ENCODE results near the gene DDX1.

DDX1 gene

DNA sequence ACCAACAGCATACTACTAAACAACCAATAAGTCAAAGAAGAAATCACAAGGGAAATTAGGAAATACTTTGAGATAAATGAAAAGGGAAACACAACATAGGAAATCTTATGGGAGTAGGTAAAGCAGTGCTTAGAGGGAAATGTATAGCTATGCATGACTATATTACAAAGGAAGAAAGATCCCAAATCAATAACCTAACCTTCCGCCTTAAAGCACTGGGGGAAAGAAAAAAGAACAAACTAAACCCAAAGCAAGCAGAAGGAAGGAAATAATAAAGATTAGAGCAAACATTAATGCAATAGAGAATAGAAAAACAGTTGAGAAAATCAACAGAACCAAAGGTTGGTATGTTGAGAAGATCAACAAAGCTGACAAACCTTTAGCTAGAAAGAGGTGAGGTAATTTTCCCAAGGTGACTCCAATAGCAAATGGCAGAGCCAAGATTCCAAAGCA, 49.9 kb downstream of the DDX1 start:
- DNase-seq (ENCODE audit: low read depth) = no peak
- TF ChIP-seq, protein P1, sequence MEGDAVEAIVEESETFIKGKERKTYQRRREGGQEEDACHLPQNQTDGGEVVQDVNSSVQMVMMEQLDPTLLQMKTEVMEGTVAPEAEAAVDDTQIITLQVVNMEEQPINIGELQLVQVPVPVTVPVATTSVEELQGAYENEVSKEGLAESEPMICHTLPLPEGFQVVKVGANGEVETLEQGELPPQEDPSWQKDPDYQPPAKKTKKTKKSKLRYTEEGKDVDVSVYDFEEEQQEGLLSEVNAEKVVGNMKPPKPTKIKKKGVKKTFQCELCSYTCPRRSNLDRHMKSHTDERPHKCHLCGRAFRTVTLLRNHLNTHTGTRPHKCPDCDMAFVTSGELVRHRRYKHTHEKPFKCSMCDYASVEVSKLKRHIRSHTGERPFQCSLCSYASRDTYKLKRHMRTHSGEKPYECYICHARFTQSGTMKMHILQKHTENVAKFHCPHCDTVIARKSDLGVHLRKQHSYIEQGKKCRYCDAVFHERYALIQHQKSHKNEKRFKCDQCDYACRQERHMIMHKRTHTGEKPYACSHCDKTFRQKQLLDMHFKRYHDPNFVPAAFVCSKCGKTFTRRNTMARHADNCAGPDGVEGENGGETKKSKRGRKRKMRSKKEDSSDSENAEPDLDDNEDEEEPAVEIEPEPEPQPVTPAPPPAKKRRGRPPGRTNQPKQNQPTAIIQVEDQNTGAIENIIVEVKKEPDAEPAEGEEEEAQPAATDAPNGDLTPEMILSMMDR (IDR thresholded peaks at IDR 0.05; ENCODE audit: insufficient read depth, low read depth, low read length, missing control alignments) = no peak
- no peak overlapping the region for H3K4me3 ChIP-seq (ENCODE audit: low read length)

DNA sequence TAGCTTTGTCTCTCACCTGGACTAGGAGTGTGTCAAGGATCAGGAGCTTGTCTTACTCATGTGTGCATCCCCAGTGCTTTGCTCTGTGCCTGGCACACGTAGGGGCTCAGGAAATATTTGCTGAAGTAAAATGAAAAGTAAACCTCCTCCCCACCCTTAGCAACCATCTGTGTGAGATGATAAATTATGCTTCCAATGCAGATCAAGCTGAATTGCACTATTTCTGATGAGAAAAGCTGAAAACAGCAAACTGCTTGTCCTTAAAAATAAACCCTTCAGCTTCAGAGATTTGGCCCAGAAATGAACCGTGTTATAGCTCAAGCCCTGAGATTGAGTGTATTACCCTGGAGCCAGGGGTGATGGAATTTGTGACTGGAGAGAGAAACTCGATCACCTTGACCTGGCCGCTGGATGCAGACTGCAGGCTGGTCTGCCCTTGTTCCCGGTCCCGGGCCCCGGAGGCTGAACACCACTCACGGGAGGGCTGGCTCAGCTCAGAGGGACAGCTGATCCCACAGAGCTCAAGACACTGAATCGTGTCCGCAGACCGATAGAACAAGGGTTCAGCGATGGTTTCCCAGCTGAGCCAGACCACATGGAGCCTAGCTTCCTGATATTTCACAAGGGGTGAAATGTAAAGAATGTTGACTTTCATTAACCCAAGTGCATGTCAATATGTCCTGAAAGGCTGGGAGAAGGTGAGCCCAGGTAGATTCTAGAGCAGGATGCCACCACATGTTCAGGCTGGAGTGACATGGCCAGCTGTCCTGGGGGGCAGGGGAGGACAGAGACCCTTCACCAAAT, 50.5 kb downstream of the DDX1 start:
- TF ChIP-seq, protein P1 (IDR thresholded peaks at IDR 0.05; ENCODE audit: insufficient read depth, low read depth, low read length, missing control alignments) = no peak
- no peak overlapping the region for H3K4me3 ChIP-seq (ENCODE audit: low read length)
- no peak for DNase-seq (ENCODE audit: low read depth)

DNA sequence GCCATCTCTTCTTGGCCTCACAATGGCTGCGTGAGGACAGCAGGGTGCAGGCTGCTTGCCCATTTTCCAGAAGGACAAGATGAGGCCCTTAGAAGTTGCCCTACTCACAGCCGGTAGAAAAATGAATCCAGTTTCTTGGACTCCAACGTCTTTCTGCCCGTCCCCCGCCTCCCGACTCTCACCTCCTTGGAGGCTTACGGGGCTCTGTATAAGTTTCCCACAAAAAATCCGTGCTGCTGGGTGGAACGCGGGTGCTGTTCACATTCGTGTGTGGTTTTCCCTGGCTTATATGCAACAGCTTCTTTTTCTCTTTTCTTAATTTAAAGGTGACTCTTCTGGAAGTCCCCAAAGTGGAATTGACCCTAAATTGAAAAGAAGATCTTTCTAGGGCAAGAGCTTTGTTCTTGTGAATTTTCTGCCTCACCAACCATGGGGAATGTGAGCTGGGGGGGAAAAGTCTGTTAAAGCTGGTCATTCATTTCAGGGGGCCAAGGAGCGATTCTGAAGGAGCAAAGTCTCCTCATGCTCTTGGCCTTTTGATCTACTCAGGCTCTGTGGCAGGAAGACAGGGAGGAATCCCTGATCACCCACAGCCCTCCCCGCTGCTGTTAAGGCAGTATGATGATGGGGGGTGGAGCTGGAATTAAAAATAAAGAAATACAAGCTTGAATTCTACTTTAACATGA, 51.3 kb downstream of the DDX1 start:
- no peak overlapping the region for H3K4me3 ChIP-seq (ENCODE audit: low read length)
- DNase-seq (ENCODE audit: low read depth) = no peak
- TF ChIP-seq, protein P1 (IDR thresholded peaks at IDR 0.05; ENCODE audit: insufficient read depth, low read depth, low read length, missing control alignments) = no peak

DNA sequence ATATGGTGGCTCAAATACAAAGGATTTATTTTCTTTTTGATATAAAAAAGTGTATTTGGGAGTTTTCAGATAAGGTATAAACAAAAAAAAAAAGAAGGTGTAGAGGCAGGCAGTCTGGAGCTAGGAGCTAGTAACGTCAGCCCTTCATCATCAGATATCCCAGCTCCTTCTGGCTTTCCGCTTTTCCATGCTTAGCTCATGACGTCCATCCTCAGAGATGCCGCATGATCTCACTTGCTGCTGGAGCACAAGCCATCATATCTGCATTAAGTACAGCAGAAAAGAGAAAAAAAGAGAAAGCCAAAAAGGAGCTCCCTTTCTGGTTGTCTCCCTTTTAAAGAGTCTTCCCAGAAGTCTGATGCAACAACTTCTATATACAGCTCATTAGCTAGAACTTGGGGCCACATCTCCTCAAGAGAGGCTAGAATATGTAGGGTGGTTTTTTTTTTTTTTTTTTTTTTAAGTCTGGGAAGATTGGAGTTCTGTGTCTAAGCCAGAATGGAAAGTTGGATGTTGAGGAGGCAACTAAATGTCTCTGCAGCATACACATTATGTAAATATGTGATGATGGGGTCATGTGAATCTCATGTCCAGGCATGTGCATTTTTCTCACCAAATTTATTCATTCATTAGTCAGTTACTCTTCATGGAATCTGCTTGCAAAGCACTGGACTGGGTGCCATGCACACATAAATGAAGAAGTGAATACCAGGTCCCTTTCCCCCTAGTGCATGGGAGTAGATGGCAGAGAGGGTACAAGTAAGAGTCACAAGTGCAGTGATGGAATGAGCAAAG, 52.3 kb downstream of the DDX1 start:
- no peak overlapping the region for H3K4me3 ChIP-seq (ENCODE audit: low read length)
- DNase-seq (ENCODE audit: low read depth) = peak; percentile 83
- TF ChIP-seq, protein P1 (IDR thresholded peaks at IDR 0.05; ENCODE audit: insufficient read depth, low read depth, low read length, missing control alignments) = no peak

DNA sequence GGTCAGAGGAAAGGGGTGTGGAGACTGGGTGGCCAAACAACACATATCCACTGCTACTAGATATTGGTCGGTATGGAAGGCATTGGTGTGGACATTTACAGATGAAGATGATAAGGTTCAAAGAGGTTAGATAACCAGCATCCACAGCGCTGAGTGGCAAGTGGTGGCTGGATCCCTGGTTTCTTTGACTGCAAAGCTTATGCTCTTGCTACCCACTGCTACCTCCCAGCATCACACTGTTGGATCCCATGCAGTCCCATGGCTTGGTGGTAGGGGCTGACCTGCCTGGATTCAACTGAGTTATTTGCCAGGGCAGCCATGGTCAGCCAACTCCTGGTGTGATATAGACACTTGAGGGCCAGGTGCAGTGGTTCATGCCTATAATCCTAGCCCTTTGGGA, 53.6 kb downstream of the DDX1 start:
- TF ChIP-seq, protein P1 (IDR thresholded peaks at IDR 0.05; ENCODE audit: insufficient read depth, low read depth, low read length, missing control alignments) = no peak
- no peak overlapping the region for H3K4me3 ChIP-seq (ENCODE audit: low read length)
- no peak for DNase-seq (ENCODE audit: low read depth)

DNA sequence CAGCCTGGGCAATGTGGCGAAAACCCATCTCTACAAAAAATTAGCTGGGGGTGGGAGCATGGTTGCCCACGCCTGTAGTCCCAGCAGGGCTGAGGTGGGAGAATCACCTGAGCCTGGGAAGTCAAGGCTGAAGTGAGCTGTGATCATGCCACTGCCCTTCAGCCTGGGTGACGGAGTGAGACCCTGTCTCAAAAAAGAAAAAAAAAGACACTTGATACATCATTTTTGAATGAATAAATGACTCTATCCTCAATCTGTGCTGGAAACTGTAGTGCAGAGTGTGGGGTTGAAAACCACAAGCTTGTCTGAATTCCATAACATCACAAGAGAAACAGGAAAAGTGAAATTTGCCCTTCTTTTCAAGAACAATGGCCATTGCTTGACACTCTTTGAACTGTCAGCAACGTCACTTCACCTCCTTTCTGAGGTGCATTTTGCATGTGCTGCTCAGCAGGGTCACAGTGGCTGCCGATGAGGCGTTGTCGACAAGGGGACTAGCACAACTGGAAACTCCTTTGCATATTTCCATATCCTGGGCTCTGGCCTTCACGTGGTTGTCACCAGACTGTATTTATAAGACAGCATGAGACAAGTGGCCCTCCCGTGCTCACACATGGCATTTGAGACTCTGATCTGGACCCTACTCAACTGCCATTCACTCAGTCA, 54.2 kb downstream of the DDX1 start:
- DNase-seq (ENCODE audit: low read depth) = no peak

More for the DNA sequence above, 54.2 kb downstream of the DDX1 start:
- TF ChIP-seq, protein P1 (IDR thresholded peaks at IDR 0.05; ENCODE audit: insufficient read depth, low read depth, low read length, missing control alignments) = no peak
- no peak overlapping the region for H3K4me3 ChIP-seq (ENCODE audit: low read length)

All from epithelial cell of esophagus (primary cell).